ENCODE measurements around the gene PEX10.

The PEX10 gene

DNA sequence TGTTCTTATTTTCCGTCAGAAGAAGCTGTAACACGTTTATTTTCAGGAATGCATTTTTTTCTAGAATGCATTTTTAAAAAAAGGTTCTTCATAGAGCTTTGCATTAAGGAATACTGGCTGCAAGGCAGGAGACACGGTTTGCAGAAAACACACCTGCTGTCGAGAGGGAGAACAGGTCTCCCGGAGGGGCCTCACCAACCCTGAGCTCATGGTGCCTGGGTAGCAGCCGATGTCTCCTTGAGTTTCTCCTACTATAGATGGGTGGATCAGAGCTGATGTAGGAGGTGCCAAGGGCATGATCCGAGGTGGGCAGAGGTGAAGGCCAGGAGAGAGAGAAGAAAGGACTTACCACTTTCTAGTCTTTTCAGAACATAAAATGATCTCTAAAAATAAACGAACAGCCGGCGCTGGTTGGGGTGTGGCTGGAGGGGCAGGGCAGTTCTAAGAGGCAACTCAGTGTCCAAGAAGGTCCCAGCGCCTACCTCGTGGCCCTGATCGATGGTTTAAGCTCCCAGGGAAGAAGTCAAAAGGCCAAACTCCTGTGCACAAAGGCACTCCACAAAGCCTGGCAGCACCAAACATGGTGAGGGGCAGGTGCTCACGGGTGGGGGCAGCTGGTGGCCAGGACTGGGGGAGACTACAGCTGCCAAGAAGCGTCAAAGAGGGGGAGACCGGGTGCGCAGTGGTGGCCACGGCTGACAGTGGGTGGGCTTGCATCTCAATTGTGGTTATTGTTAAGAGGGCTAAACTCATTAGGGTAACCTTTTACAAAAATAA lies 33.2 kb downstream of the PEX10 start:
- DNase-seq (ENCODE audit: low spot score), result no peak
- in situ Hi-C loops (cut with MboI; ENCODE audit: low pct_unique_long_range_greater_than_20kb, low sequenced_read_pairs, unreplicated experiment), result loop anchor here (25.0 kb wide), 1 partner anchor 417 kb away; no protein-coding TSS in a partner anchor
- TF ChIP-seq, protein P1, sequence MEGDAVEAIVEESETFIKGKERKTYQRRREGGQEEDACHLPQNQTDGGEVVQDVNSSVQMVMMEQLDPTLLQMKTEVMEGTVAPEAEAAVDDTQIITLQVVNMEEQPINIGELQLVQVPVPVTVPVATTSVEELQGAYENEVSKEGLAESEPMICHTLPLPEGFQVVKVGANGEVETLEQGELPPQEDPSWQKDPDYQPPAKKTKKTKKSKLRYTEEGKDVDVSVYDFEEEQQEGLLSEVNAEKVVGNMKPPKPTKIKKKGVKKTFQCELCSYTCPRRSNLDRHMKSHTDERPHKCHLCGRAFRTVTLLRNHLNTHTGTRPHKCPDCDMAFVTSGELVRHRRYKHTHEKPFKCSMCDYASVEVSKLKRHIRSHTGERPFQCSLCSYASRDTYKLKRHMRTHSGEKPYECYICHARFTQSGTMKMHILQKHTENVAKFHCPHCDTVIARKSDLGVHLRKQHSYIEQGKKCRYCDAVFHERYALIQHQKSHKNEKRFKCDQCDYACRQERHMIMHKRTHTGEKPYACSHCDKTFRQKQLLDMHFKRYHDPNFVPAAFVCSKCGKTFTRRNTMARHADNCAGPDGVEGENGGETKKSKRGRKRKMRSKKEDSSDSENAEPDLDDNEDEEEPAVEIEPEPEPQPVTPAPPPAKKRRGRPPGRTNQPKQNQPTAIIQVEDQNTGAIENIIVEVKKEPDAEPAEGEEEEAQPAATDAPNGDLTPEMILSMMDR (IDR thresholded peaks at IDR 0.05; ENCODE audit: extremely low read depth, insufficient read depth, missing control alignments), result no peak

DNA sequence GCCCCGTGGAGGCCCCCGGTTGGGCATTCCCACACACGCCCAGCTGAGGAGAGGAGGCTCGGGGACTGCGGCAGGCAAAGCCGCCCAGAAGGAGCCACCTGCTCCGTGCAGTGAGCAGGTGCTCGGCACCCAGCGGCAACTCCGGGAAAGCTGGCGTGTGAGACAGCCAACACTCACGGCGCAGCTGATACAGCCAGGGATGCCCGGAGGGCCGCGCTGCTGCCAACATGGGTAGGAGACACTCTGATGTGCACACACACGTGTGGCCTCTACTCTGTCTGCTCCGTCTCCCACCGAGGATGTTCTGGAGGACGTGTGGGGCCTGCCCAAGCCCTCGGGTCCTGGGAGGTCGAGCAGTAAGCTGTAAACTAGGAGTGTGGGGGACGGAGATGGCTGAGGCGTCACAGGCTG lies 33.9 kb downstream of the PEX10 start:
- TF ChIP-seq, protein P1 (IDR thresholded peaks at IDR 0.05; ENCODE audit: extremely low read depth, insufficient read depth, missing control alignments), result no peak
- in situ Hi-C loops (cut with MboI; ENCODE audit: low pct_unique_long_range_greater_than_20kb, low sequenced_read_pairs, unreplicated experiment), result loop anchor here (25.0 kb wide), 1 partner anchor 416 kb away; no protein-coding TSS in a partner anchor
- no peak for DNase-seq (ENCODE audit: low spot score)

DNA sequence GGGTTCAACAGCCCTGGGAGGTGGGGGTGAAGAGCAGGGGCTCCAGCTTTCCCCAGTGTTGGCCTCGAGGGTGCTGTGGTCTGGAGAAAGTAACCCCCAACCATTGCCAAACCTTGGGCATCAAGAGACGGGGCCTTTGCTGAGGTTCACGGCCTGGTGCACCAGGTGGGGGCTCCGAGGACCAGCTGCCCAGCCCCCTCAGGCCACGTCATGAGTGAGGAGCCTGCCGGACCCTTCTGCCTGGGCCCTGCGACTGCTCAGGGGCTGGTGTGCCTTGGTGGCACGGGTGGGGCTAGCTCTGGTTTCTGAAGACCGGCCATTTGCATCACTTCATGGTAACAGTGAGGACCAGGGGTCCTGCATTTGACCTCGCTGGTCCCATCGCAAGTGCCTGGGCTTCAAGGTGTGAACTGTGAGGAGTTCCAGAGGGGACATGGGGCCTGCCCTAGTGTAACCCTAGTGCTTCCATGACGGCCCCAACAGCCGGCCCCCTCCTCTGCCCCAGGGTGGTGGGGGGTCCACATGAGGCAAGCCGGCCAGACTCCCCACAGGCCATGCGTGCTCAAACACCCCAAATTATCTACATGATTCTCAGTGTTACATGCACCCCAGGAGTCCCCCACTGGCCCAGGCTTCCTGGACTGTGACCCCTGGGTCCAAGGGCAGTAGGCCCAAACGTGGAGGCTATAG lies 34.5 kb downstream of the PEX10 start:
- in situ Hi-C loops (cut with MboI; ENCODE audit: low pct_unique_long_range_greater_than_20kb, low sequenced_read_pairs, unreplicated experiment), result loop anchor here (25.0 kb wide), 1 partner anchor 416 kb away; no protein-coding TSS in a partner anchor
- TF ChIP-seq, protein P1 (IDR thresholded peaks at IDR 0.05; ENCODE audit: extremely low read depth, insufficient read depth, missing control alignments), result no peak
- DNase-seq (ENCODE audit: low spot score), result no peak

DNA sequence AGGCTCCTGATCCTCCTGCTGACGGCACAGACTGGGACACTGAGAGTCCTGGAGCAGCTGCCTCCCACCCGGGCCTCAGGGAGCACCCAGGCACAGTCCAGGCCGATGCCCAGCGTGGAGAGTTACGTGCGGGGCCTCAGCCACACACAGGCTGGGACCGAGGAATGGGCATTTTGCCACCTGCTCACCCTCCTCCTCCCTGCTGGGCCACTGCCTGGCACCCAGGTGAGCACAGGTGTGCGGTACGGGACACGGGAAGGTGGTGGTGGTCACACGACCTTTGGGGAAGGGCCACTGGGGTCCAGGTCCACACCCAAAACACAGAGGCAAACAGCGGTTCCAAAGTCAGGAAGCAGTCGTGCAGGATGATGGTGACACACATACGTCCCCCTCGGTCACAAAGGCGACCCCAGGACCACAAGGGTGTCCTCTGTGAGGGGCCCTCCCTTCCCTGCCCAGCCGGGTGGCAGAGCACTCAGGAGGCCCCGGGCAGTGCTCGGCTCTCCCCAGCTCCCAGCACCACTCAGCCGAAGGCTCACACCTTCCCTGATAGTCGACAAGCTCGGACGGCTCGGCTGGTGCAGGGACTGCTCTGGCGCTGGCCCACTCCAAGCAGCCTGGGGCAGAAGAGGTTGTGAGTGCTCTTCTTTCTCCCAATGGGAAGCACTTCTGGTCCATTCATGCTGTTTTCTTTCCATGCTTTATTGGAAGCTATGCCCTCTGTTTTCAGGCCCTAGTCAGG lies 35.3 kb downstream of the PEX10 start:
- in situ Hi-C loops (cut with MboI; ENCODE audit: low pct_unique_long_range_greater_than_20kb, low sequenced_read_pairs, unreplicated experiment), result loop anchor here (25.0 kb wide), 1 partner anchor 415 kb away; no protein-coding TSS in a partner anchor
- TF ChIP-seq, protein P1 (IDR thresholded peaks at IDR 0.05; ENCODE audit: extremely low read depth, insufficient read depth, missing control alignments), result no peak
- DNase-seq (ENCODE audit: low spot score), result no peak

DNA sequence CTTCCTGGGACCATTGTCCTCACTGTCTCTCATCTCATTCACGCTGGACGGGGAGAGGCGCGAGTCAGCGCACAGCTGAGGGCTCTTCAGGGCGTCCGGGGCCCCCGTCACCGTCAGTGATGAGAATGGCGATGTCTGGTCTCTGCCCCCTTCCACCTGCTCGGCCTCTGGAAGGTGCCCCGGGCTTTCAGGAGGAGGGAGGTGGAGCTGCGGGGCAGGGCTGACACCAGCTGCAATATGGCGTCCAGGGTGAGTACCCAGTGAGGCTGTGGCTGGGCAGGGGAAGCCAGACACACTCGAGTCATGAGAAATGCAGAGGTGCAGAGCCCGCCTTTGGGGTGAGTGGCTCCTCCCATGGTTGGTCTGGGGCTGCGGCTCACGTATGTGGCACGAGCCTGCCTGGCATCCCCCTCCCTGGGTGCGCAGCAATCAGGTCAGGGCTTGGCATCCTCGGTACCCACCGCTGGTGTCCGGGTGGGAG lies 36.1 kb downstream of the PEX10 start:
- in situ Hi-C loops (cut with MboI; ENCODE audit: low pct_unique_long_range_greater_than_20kb, low sequenced_read_pairs, unreplicated experiment), result loop anchor here (25.0 kb wide), 1 partner anchor 414 kb away; no protein-coding TSS in a partner anchor
- DNase-seq (ENCODE audit: low spot score), result no peak
- TF ChIP-seq, protein P1 (IDR thresholded peaks at IDR 0.05; ENCODE audit: extremely low read depth, insufficient read depth, missing control alignments), result no peak

DNA sequence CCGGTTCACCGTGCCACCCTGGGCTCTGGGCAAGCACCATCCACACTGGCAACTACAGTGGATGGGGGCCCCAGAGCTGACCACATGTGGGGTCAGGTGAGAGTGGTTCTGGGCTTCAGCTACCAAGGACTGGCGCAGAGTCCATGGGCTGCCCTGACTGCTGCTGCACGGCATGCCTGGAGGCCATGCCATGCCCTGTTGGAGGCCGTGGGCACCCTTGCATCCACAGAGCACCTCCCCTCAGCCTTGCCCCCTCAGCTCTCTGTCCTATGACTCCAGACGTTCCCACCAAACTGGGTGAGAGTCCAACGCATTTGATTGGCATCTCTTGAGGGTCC lies 36.5 kb downstream of the PEX10 start:
- DNase-seq (ENCODE audit: low spot score), result no peak
- TF ChIP-seq, protein P1 (IDR thresholded peaks at IDR 0.05; ENCODE audit: extremely low read depth, insufficient read depth, missing control alignments), result no peak
- in situ Hi-C loops (cut with MboI; ENCODE audit: low pct_unique_long_range_greater_than_20kb, low sequenced_read_pairs, unreplicated experiment), result loop anchor here (25.0 kb wide), 1 partner anchor 414 kb away; no protein-coding TSS in a partner anchor

Measured in GM13977 (cell line).